ENCODE results near the gene SLC9A3.

DNA sequence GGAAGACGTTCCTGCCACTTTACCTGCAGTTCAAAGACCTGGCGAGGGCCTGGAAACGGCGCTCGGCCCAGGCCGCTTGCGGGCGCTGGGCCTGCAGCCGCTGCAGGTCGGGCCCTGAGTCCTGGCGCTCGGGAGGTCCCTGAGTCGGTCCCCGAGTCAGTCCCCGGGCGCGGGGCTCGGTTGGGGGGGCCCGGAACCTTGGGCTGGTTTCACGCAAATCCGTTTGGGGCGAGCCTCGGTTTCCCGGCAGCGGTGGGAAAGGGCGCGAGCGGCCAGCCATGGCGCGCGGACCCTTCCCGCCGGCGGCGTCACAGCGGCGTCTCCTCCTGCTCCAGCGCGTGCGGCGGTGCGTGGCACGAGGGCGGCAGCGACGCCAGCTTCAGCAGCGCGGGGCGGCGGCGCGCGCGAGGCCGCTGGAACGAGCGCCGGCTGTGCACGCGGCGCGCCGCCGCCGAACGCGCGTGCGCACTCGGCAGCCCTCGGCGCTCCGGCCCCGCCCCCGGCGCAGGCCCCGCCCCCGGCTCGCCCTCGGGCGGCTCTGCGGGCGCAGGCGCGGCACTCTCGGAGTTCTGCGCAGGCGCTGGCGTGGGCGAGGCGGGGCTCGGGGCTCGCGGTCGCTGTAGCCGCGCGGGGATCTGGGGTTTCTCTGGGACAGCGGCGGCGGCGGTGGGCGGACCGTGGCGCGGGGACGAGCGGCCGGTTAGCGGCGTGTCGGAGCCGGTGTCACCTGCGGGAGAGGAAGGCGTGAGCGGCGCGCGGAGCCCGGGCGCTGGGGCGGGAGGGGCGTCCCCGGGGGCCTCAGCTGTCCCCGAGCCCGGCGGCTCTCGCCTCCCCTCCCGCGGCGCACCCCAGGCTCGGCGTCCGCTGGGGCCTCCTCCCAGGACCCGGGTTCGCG is 51.3 kb downstream of the SLC9A3 start:
- no peak for TF ChIP-seq EP300 (IDR thresholded peaks at IDR 0.05)
- TF ChIP-seq CTCF (IDR thresholded peaks at IDR 0.05): no peak

Measured in esophagus muscularis mucosa (tissue), 3 donors.